ENCODE data around the gene NARF. TPM values are rescaled to one million over a fixed set of nuclear protein-coding genes. Genes with fewer than 3 reads are reported as not detected.
"Not testable (repeated sequence)": the region's sequence is repeated elsewhere in the genome, so short reads cannot be mapped to it uniquely, and the experiment has no call there.

NARF gene
- total RNA-seq, 2 experiments from 2014 or later, result 49.9 to 51.3 TPM

GRCh38 chr17:82491533-82491932, 33.0 kb downstream of the NARF start:
- Mint-ChIP-seq H3K36me3 (no peaks in the 10 kb centered on the region), H3K4me3 (no peak overlapping the region), H3K27ac (no peak overlapping the region), H3K4me1 (peaks cover 13% of the 10 kb centered on the region), H3K9me3 (no peaks in the 10 kb centered on the region), H3K27me3 (peaks cover 10% of the 10 kb centered on the region)
- DNase-seq, result no peak

DNA sequence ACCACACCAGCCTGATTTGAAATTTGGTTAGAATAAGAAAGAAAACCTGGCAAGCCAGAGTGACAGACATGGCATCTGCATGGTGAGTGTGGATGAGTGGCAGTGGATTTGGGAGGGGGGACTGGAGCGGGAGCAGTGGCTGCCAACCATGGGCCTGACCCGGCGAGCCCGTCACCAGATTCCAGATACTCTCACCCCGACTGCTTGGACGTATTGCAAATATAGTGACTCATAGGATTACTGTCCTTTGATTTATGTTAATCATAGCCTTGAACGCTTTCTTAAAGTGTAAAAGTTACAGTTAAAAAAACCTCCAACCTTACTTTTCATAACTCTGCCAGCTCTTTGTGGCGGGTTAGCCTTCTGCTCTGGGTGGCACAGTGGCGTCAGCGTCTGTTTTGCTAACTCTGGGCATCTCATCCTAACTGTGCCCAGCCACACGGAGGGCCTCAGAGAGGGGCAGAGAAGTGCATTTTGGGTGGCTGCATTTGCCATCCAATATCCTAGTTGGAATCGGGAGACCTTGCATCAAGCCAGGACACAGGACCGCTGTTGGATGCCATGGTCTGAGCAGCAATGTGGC, 34.2 kb downstream of the NARF start:
- peaks cover 10% of the 10 kb centered on the region for H3K27me3 Mint-ChIP-seq
- no peak overlapping the region for H3K27ac Mint-ChIP-seq
- H3K4me1 Mint-ChIP-seq, result peaks cover 15% of the 10 kb centered on the region
- H3K4me3 Mint-ChIP-seq, result no peak overlapping the region
- H3K9me3 Mint-ChIP-seq, result no peaks in the 10 kb centered on the region
- DNase-seq, result no peak
- no peaks in the 10 kb centered on the region for H3K36me3 Mint-ChIP-seq

DNA sequence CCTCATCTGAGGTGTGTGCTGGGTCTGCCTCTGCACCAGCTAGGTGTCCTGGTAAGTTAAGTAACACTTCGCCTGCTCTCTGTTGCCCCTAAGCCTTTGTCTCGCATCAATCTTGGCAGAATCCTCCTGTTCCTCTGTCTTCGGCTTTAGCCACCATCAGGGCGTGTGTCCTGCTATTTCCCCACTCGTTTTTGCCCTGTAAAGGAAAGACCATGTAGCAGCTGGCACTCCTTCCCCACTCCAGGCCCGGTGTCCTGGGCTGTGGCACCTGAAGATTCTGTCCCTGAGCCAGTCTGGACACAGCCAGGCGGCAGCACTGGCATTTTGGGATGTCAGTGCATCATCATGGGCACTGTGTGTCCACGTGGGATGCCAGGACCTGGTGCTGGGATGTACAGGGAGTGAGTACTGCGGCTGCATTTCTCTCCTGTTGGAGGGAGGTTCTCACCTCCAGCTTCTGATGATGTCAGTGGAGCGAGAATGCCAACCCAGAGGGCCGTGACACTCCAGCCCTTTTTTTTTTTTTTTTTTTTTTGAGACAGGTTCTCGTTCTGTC, 34.8 kb downstream of the NARF start:
- no peaks in the 10 kb centered on the region for H3K36me3 Mint-ChIP-seq
- H3K4me1 Mint-ChIP-seq, result peaks cover 19% of the 10 kb centered on the region
- H3K27ac Mint-ChIP-seq, result no peak overlapping the region
- no peaks in the 10 kb centered on the region for H3K9me3 Mint-ChIP-seq
- peaks cover 10% of the 10 kb centered on the region for H3K27me3 Mint-ChIP-seq
- DNase-seq, result no peak
- no peak overlapping the region for H3K4me3 Mint-ChIP-seq

DNA sequence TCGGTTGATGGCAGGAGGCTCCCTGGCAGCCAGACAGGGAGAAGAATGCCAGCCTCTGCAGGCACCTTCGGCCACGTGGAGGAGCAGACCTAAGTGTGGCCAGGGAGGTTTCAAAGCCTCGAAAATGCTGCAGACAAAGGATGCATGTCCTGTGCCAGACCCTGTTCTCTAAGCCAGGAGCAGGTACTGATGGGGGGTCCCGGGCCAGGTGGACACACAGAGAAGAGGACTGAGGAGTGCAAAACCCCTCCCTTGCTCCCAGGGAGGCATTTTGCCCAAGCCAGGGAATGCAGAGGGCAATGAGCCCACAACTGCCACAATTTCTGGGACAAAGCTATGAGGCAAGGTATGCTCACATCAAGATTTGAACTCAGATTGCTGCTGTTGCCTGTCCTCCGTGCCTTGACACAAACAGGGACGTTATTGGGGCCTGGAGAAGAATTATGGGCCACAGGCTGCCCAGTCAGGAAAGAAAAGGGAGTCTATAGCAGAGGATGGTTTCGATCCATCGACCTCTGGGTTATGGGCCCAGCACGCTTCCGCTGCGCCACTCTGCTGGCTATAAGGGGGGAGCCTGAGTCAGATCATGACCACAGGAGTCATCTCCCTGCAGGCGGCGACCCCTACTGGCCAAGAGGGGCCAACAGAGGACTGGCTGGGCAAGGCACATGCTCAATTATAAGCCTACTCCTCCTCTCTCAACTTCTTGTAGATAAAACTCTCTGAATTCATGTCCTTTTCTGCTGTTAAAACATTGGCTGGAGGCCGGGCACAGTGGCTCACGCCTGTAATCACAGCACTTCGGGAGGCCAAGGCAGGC, 35.9 kb downstream of the NARF start:
- H3K4me1 Mint-ChIP-seq, result peaks cover 23% of the 10 kb centered on the region
- peak overlapping the region; percentile 77 for H3K4me3 Mint-ChIP-seq
- H3K36me3 Mint-ChIP-seq, result no peaks in the 10 kb centered on the region
- peak overlapping the region; percentile 91 for H3K27ac Mint-ChIP-seq
- no peaks in the 10 kb centered on the region for H3K9me3 Mint-ChIP-seq
- DNase-seq, result peak; percentile 89
- peaks cover 10% of the 10 kb centered on the region for H3K27me3 Mint-ChIP-seq

DNA sequence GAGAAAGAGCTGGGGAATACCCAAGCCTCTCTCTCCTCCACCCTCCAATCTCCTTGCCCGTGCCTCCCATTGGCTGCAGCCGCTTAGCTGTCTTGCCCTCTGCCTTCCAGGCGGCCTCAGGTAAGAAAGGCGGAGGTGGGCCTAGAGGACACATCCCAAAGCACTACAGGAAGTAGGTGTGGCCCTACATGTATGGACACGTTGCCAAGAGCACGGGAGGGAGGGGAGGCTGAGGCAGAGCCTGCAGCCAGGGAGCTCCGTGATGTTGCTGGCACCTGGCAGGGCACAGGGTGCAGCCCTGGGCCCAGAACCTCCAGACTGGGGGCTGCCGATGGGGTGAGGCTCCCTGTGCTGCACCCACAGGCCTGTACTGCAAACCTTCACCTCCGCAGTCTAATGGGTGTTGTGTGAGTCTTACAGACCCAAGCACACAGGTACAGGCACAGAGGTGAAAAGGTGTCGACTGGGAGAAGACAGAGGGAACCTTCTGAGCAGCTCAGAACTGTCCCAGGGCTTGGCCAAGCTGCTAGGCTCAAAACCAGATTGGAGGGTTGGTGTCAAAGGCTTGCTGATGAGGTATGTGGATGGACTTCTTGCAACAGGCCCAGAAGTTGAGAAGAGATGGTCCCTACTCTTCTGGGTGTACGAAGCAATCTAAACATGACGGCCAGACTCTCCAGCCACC, 37.4 kb downstream of the NARF start:
- no peaks in the 10 kb centered on the region for H3K9me3 Mint-ChIP-seq
- H3K27me3 Mint-ChIP-seq, result peaks cover 10% of the 10 kb centered on the region
- DNase-seq, result no peak
- H3K36me3 Mint-ChIP-seq, result no peaks in the 10 kb centered on the region
- H3K27ac Mint-ChIP-seq, result no peak overlapping the region
- peaks cover 23% of the 10 kb centered on the region for H3K4me1 Mint-ChIP-seq
- peak overlapping the region; percentile 43 for H3K4me3 Mint-ChIP-seq

DNA sequence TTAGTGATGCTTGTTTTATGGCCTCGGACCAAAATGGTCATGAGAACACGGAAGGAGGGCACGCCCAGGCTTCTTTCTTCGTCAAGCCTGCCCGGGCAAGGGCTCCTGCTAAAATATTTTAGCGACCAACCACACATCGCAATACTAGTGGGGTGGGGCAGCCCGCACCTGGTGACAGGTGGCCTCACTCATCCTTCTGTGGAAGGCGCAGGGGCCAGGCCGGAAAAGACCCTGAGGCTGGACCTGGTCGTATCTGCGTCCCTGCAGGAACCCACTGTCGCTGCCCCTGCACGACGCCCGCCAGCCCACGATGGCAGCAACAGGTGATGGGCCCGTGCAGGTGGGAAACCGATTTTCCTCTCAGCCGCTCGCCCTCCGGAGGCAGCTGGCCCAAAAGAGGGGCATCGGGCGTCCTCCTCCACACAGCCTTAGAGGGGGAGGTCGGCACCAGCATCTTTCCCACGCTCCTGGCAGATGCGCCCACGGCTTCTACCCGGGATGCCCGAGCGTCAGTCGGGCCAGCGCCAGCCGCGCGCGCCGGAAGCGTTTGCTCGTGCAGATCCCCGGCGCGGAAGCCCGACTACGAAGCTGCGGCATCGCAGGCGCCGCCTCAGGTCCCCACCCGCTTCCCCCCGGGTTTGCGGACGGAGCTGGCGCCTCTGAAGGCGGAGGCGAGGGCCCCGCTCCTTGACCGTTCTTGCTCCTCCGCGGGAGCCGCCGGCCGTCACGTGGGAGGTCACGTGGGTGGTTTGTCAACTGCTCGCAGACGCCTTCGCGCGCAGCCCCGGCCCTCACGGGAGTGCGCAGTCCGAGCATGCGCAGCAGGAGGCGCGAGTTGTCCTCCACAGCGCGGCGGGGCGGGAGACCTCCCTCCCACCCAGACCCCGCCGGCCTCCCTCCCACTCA, 38.2 kb downstream of the NARF start:
- no peak overlapping the region for H3K27ac Mint-ChIP-seq
- DNase-seq, result peak; percentile 92
- H3K4me1 Mint-ChIP-seq, result peaks cover 23% of the 10 kb centered on the region
- H3K4me3 Mint-ChIP-seq, result peak overlapping the region; percentile 43
- H3K36me3 Mint-ChIP-seq, result no peaks in the 10 kb centered on the region
- no peaks in the 10 kb centered on the region for H3K9me3 Mint-ChIP-seq
- H3K27me3 Mint-ChIP-seq, result peaks cover 10% of the 10 kb centered on the region

DNA sequence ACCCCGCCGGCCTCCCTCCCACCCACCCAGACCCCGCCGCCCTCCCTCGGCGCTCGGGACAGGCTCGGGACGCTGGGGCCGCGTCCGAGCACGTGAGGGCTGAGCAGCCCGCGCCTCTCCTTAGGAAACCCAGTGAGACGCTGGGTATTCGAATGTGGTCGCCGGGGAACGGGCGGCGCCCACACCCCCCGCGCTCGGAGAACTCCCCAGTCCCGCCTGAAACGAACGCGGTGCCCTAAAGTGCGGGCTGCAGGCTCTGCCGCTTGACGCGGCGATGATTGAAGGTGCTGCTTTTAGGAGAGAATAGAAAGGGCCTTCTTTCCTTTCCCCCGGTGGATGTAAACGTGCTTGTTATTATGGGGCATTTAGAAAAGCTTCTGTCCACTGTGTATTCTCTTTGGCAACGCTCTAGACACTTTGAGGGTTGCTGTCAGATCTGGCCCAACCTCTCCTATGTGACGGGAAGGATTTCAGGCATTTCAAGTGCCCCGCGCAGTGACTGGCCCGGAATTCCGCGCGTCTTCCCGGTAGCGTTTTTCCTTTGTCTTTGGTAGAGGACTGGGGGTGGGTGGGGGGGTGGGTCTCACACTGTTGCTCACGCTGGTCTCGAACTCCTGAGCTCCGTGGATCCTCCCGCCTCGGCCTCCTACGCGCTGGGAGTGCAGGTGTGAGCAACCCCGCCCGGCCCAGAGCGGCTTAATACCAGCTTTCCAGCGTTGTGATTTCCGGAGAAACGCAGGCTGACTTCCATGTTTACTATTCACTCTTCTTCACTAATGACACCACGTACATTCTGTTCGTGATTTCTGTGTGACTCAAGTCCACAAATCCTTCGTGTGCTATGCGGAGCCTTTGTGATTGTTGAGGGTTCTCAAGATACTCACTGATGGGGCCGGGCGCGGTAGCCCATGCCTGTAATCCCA, 39.2 kb downstream of the NARF start:
- DNase-seq, result peak; percentile 50
- Mint-ChIP-seq H3K36me3 (no peaks in the 10 kb centered on the region), H3K27me3 (peaks cover 10% of the 10 kb centered on the region), H3K4me3 (peak overlapping the region; percentile 77), H3K4me1 (peaks cover 23% of the 10 kb centered on the region), H3K27ac (peak overlapping the region; percentile 77), H3K9me3 (no peaks in the 10 kb centered on the region)

DNA sequence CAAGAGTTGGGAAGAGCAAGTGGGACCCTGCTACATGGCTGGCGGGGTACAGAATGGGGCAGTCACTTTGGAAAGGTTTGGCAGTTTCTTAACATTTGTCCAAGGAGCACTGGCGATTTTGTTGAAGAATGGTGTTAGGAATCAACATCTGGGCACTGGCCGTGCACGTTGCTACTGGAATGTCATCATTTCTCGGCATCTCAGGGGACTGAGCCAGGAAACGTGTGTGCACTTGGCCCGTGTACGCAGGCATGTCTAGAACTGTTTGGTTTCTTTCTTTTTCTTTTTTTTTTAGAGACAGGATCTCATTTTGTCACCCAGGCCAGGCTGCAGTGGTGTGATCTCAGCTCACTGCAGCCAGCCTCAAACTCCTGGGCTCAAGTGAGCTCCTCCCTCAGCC, 43.7 kb downstream of the NARF start:
- Mint-ChIP-seq H3K4me1 (peaks cover 16% of the 10 kb centered on the region), H3K36me3 (no peaks in the 10 kb centered on the region), H3K9me3 (no peaks in the 10 kb centered on the region), H3K4me3 (no peak overlapping the region), H3K27ac (no peak overlapping the region), H3K27me3 (no peaks in the 10 kb centered on the region)
- DNase-seq, result no peak

GRCh38 chr17:82503094-82503727, 44.7 kb downstream of the NARF start:
- no peaks in the 10 kb centered on the region for H3K27me3 Mint-ChIP-seq
- no peak overlapping the region for H3K4me3 Mint-ChIP-seq
- no peaks in the 10 kb centered on the region for H3K9me3 Mint-ChIP-seq
- H3K36me3 Mint-ChIP-seq, result no peaks in the 10 kb centered on the region
- no peak overlapping the region for H3K27ac Mint-ChIP-seq
- DNase-seq, result no peak
- H3K4me1 Mint-ChIP-seq, result peaks cover 10% of the 10 kb centered on the region

- no peaks in the 10 kb centered on the region for H3K36me3 Mint-ChIP-seq
- no peak overlapping the region for H3K27ac Mint-ChIP-seq
- H3K27me3 Mint-ChIP-seq, result no peaks in the 10 kb centered on the region
- no peaks in the 10 kb centered on the region for H3K9me3 Mint-ChIP-seq
- no peak overlapping the region for H3K4me3 Mint-ChIP-seq
- DNase-seq, result no peak
- H3K4me1 Mint-ChIP-seq, result peaks cover 10% of the 10 kb centered on the region
Measured at GRCh38 chr17:82503728-82504308, 45.3 kb downstream of the NARF start.

DNA sequence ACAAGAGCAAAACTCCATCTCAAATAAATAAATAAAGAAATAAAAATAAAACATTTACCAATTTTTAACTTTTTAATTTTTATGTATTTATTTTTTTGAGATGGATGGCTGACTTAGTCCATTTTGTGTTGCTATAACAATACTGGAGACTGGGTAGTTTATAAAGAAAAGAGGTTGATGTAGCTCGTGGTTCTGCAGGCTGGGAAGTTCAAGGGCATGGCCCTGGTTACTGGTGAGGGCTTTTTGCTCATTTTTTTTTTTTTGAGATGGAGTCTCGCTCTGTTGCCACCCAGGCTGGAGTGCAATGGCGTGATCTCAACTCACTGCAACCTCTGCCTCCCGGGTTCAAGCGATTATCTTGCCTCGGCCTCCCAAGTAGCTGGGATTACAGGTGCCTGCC, 46.8 kb downstream of the NARF start:
- H3K9me3 Mint-ChIP-seq, result no peaks in the 10 kb centered on the region
- peaks cover 6% of the 10 kb centered on the region for H3K4me1 Mint-ChIP-seq
- H3K4me3 Mint-ChIP-seq, result no peak overlapping the region
- no peaks in the 10 kb centered on the region for H3K36me3 Mint-ChIP-seq
- H3K27ac Mint-ChIP-seq, result no peak overlapping the region
- DNase-seq, result no peak
- no peaks in the 10 kb centered on the region for H3K27me3 Mint-ChIP-seq

DNA sequence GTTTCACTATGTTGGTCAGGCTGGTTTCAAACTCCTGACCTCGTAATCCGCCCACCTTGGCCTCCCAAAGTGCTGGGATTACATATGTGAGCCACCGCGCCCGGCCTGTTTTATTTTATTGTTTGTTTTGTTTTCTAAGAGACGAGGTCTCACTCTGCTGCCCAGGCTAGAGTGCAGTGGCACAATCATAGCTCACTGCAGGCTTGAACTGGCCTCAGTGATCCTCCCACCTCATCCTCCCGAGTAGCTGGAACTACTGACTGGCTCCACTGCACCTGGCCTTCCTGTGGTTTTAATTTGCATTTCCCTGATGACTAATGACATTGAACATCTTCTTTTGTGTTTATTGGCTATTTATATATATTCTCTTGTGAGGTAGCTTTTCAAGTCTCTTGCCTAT, 47.9 kb downstream of the NARF start:
- not testable (repeated sequence) for H3K36me3 Mint-ChIP-seq, H3K27me3 Mint-ChIP-seq, H3K4me1 Mint-ChIP-seq, H3K9me3 Mint-ChIP-seq
- H3K27ac Mint-ChIP-seq, result peak overlapping the region; percentile 68
- H3K4me3 Mint-ChIP-seq, result peak overlapping the region; percentile 25
- DNase-seq, result peak; percentile 59

- no peaks in the 10 kb centered on the region for H3K36me3 Mint-ChIP-seq
- peaks cover 9% of the 10 kb centered on the region for H3K4me1 Mint-ChIP-seq
- H3K27ac Mint-ChIP-seq, result no peak overlapping the region
- DNase-seq, result no peak
- H3K4me3 Mint-ChIP-seq, result no peak overlapping the region
- H3K9me3 Mint-ChIP-seq, result no peaks in the 10 kb centered on the region
- peaks cover 3% of the 10 kb centered on the region for H3K27me3 Mint-ChIP-seq
Measured at GRCh38 chr17:82507631-82508175, 49.2 kb downstream of the NARF start.
